Measurements from ENCODE around the gene FGFR2.

Gene FGFR2

GRCh38 chr10:121484401-121484800 lies 113.8 kb downstream of the FGFR2 start:
- DNase-seq: no peak

- no peak for DNase-seq
Observed at GRCh38 chr10:121481180-121481579, 117.1 kb downstream of the FGFR2 start.

GRCh38 chr10:121478556-121478955 lies 119.7 kb downstream of the FGFR2 start:
- DNase-seq: no peak

GRCh38 chr10:121469797-121470606 lies 128.2 kb downstream of the FGFR2 start:
- no peak for DNase-seq

- no peak for DNase-seq
Observed at GRCh38 chr10:121468726-121469125, 129.5 kb downstream of the FGFR2 start.

- DNase-seq: no peak
Observed at GRCh38 chr10:121466424-121466823, 131.8 kb downstream of the FGFR2 start.

- no peak for DNase-seq
Observed at GRCh38 chr10:121465215-121465614, 133.0 kb downstream of the FGFR2 start.

GRCh38 chr10:121464517-121464916 lies 133.7 kb downstream of the FGFR2 start:
- DNase-seq: no peak

- no peak for DNase-seq
Observed at GRCh38 chr10:121462955-121463354, 135.3 kb downstream of the FGFR2 start.

GRCh38 chr10:121462281-121462680 lies 136.0 kb downstream of the FGFR2 start:
- no peak for DNase-seq

- DNase-seq: no peak
Observed at GRCh38 chr10:121461307-121461706, 136.9 kb downstream of the FGFR2 start.

GRCh38 chr10:121460733-121461132 lies 137.5 kb downstream of the FGFR2 start:
- DNase-seq: no peak

- no peak for DNase-seq
Observed at GRCh38 chr10:121459622-121460453, 138.4 kb downstream of the FGFR2 start.

- no peak for DNase-seq
Observed at GRCh38 chr10:121459279-121459621, 139.0 kb downstream of the FGFR2 start.

GRCh38 chr10:121457729-121458128 lies 140.5 kb downstream of the FGFR2 start:
- no peak for DNase-seq

GRCh38 chr10:121455377-121455776 lies 142.9 kb downstream of the FGFR2 start:
- no peak for DNase-seq

- DNase-seq: no peak
Observed at GRCh38 chr10:121454781-121455180, 143.5 kb downstream of the FGFR2 start.

GRCh38 chr10:121453160-121453559 lies 145.1 kb downstream of the FGFR2 start:
- no peak for DNase-seq

- DNase-seq: no peak
Observed at GRCh38 chr10:121452581-121452980, 145.7 kb downstream of the FGFR2 start.

GRCh38 chr10:121450247-121450646 lies 148.0 kb downstream of the FGFR2 start:
- no peak for DNase-seq

- DNase-seq: no peak
Observed at GRCh38 chr10:121449482-121449924, 148.7 kb downstream of the FGFR2 start.

- no peak for DNase-seq
Observed at GRCh38 chr10:121448766-121449421, 149.3 kb downstream of the FGFR2 start.

GRCh38 chr10:121444520-121445165 lies 153.6 kb downstream of the FGFR2 start:
- no peak for DNase-seq

All from SHP77 treated with DMSO at 0.1 percent for 48 hours (cell line).